ENCODE data around the gene ZDHHC22.

ZDHHC22 gene

DNA sequence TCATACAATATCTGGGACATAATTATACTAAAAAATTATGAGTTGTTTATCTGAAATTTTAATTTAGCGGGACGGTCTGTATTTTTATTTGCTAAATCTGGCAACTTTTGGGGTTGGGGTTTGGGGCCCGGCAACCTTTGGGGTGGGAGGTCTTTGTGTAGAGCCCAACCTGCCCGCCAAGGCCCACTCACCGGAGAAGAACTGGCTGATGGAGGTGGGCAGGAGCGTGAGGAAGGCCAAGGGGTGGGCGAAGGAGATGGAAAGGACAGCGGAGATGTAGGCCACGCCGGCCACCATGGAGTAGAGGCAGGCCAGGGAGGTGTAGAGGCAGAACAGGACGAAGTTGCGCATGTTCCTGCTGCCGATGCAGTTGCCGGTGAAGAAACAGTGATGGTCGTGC is 2.6 kb downstream of the ZDHHC22 start:
- Histone ChIP-seq H3K4me1 (ENCODE audit: control insufficient read depth, insufficient read depth, low read length) (peaks cover 6% of the 10 kb centered on the region), H3K9ac (ENCODE audit: low read length) (no peak overlapping the region), H3K4me3 (ENCODE audit: low read length) (no peak overlapping the region), H3K9me3 (ENCODE audit: control insufficient read depth, low read length) (no peaks in the 10 kb centered on the region), H3K27me3 (ENCODE audit: control insufficient read depth, insufficient read depth, low read length) (peaks cover 64% of the 10 kb centered on the region), H3K36me3 (ENCODE audit: control insufficient read depth, insufficient read depth, low read length) (no peaks in the 10 kb centered on the region)

- Histone ChIP-seq H3K9ac (ENCODE audit: low read length) (no peak overlapping the region), H3K27me3 (ENCODE audit: control insufficient read depth, insufficient read depth, low read length) (peaks cover 38% of the 10 kb centered on the region)
Measured at GRCh38 chr14:77133720-77134338, 7.8 kb downstream of the ZDHHC22 start.

DNA sequence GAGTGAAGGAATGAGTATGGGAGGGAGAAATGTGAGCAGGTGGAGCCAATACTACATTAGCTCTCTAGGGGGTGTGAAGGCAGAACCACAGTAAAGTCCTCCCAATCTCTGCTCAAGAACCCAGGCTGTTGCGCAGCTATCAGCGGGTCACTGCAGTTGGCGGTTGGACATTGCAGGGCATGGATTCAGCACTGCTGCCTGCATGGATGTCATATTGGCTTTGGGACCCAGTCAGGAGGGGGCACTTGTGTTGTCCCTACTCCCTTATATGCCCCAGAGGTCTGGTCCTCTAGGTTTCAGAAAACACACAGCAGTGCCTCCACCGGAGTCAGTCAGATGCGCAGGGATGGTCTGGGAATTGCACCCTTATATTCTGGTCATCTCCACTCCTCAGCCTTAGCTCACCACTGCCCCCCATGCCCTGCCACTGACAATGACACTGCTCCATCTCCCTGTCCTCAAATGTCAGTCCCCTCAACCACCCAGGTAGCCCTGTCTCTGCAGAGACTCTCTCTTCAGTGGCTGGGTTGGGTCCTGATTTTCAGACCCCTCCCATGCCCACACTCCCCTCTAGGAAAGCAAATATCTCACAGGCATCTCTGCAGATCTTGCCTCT is 9.6 kb downstream of the ZDHHC22 start:
- H3K4me1 ChIP-seq (ENCODE audit: control insufficient read depth, insufficient read depth, low read length): no peaks in the 10 kb centered on the region
- no peaks in the 10 kb centered on the region for H3K9me3 ChIP-seq (ENCODE audit: control insufficient read depth, low read length)
- H3K9ac ChIP-seq (ENCODE audit: low read length): no peak overlapping the region
- no peak overlapping the region for H3K4me3 ChIP-seq (ENCODE audit: low read length)
- H3K36me3 ChIP-seq (ENCODE audit: control insufficient read depth, insufficient read depth, low read length): no peaks in the 10 kb centered on the region
- H3K27me3 ChIP-seq (ENCODE audit: control insufficient read depth, insufficient read depth, low read length): peaks cover 31% of the 10 kb centered on the region

More at GRCh38 chr14:77133720-77134338, 7.8 kb downstream of the ZDHHC22 start:
- no peak overlapping the region for H3K4me3 ChIP-seq (ENCODE audit: low read length)
- H3K4me1 ChIP-seq (ENCODE audit: control insufficient read depth, insufficient read depth, low read length): no peaks in the 10 kb centered on the region
- no peaks in the 10 kb centered on the region for H3K9me3 ChIP-seq (ENCODE audit: control insufficient read depth, low read length)
- H3K36me3 ChIP-seq (ENCODE audit: control insufficient read depth, insufficient read depth, low read length): no peaks in the 10 kb centered on the region

GRCh38 chr14:77131206-77131605 is 10.4 kb downstream of the ZDHHC22 start:
- no peaks in the 10 kb centered on the region for H3K36me3 ChIP-seq (ENCODE audit: control insufficient read depth, insufficient read depth, low read length)
- no peaks in the 10 kb centered on the region for H3K4me1 ChIP-seq (ENCODE audit: control insufficient read depth, insufficient read depth, low read length)
- peaks cover 35% of the 10 kb centered on the region for H3K27me3 ChIP-seq (ENCODE audit: control insufficient read depth, insufficient read depth, low read length)
- H3K9ac ChIP-seq (ENCODE audit: low read length): no peak overlapping the region
- H3K4me3 ChIP-seq (ENCODE audit: low read length): no peak overlapping the region
- no peaks in the 10 kb centered on the region for H3K9me3 ChIP-seq (ENCODE audit: control insufficient read depth, low read length)

DNA sequence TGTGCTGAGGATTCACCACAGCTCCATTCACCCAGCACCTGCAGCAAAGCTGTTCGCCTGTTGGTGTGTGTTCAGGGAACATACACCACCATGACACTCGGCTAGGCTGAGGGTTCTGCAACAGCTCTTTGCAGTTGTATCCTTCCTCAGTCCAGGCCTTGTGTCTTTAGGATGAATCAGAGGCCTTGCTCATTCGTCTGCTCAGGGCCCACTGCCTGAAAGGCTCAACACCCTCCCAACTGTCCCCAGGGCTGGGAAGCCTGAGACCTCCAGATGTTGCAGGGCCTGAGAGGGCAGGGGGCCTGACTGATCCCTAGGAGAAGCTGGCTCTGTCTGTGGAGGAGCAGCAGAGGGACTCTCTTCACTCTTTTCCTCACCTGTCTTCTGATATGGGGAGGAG is 11.2 kb downstream of the ZDHHC22 start:
- H3K9ac ChIP-seq (ENCODE audit: low read length): no peak overlapping the region
- H3K36me3 ChIP-seq (ENCODE audit: control insufficient read depth, insufficient read depth, low read length): no peaks in the 10 kb centered on the region
- H3K27me3 ChIP-seq (ENCODE audit: control insufficient read depth, insufficient read depth, low read length): peaks cover 42% of the 10 kb centered on the region
- H3K4me3 ChIP-seq (ENCODE audit: low read length): no peak overlapping the region
- H3K9me3 ChIP-seq (ENCODE audit: control insufficient read depth, low read length): no peaks in the 10 kb centered on the region
- peaks cover 2% of the 10 kb centered on the region for H3K4me1 ChIP-seq (ENCODE audit: control insufficient read depth, insufficient read depth, low read length)

- Histone ChIP-seq H3K4me3 (ENCODE audit: low read length) (no peak overlapping the region), H3K27me3 (ENCODE audit: control insufficient read depth, insufficient read depth, low read length) (peaks cover 39% of the 10 kb centered on the region), H3K4me1 (ENCODE audit: control insufficient read depth, insufficient read depth, low read length) (peaks cover 17% of the 10 kb centered on the region), H3K9me3 (ENCODE audit: control insufficient read depth, low read length) (no peaks in the 10 kb centered on the region), H3K9ac (ENCODE audit: low read length) (no peak overlapping the region), H3K36me3 (ENCODE audit: control insufficient read depth, insufficient read depth, low read length) (no peaks in the 10 kb centered on the region)
Measured at GRCh38 chr14:77128414-77128891, 13.1 kb downstream of the ZDHHC22 start.

- Histone ChIP-seq H3K9me3 (ENCODE audit: control insufficient read depth, low read length) (no peaks in the 10 kb centered on the region), H3K4me3 (ENCODE audit: low read length) (no peak overlapping the region), H3K4me1 (ENCODE audit: control insufficient read depth, insufficient read depth, low read length) (peaks cover 34% of the 10 kb centered on the region), H3K36me3 (ENCODE audit: control insufficient read depth, insufficient read depth, low read length) (no peaks in the 10 kb centered on the region), H3K9ac (ENCODE audit: low read length) (no peak overlapping the region), H3K27me3 (ENCODE audit: control insufficient read depth, insufficient read depth, low read length) (peaks cover 31% of the 10 kb centered on the region)
Measured at GRCh38 chr14:77126461-77126990, 15.1 kb downstream of the ZDHHC22 start.

GRCh38 chr14:77125823-77126325 is 15.7 kb downstream of the ZDHHC22 start:
- Histone ChIP-seq H3K9ac (ENCODE audit: low read length) (no peak overlapping the region), H3K36me3 (ENCODE audit: control insufficient read depth, insufficient read depth, low read length) (no peaks in the 10 kb centered on the region), H3K4me3 (ENCODE audit: low read length) (no peak overlapping the region), H3K4me1 (ENCODE audit: control insufficient read depth, insufficient read depth, low read length) (peaks cover 41% of the 10 kb centered on the region), H3K9me3 (ENCODE audit: control insufficient read depth, low read length) (no peaks in the 10 kb centered on the region), H3K27me3 (ENCODE audit: control insufficient read depth, insufficient read depth, low read length) (peaks cover 31% of the 10 kb centered on the region)

GRCh38 chr14:77125281-77125801 is 16.2 kb downstream of the ZDHHC22 start:
- no peaks in the 10 kb centered on the region for H3K36me3 ChIP-seq (ENCODE audit: control insufficient read depth, insufficient read depth, low read length)
- H3K9me3 ChIP-seq (ENCODE audit: control insufficient read depth, low read length): no peaks in the 10 kb centered on the region
- no peak overlapping the region for H3K9ac ChIP-seq (ENCODE audit: low read length)
- peaks cover 44% of the 10 kb centered on the region for H3K4me1 ChIP-seq (ENCODE audit: control insufficient read depth, insufficient read depth, low read length)
- no peak overlapping the region for H3K4me3 ChIP-seq (ENCODE audit: low read length)
- peaks cover 31% of the 10 kb centered on the region for H3K27me3 ChIP-seq (ENCODE audit: control insufficient read depth, insufficient read depth, low read length)

DNA sequence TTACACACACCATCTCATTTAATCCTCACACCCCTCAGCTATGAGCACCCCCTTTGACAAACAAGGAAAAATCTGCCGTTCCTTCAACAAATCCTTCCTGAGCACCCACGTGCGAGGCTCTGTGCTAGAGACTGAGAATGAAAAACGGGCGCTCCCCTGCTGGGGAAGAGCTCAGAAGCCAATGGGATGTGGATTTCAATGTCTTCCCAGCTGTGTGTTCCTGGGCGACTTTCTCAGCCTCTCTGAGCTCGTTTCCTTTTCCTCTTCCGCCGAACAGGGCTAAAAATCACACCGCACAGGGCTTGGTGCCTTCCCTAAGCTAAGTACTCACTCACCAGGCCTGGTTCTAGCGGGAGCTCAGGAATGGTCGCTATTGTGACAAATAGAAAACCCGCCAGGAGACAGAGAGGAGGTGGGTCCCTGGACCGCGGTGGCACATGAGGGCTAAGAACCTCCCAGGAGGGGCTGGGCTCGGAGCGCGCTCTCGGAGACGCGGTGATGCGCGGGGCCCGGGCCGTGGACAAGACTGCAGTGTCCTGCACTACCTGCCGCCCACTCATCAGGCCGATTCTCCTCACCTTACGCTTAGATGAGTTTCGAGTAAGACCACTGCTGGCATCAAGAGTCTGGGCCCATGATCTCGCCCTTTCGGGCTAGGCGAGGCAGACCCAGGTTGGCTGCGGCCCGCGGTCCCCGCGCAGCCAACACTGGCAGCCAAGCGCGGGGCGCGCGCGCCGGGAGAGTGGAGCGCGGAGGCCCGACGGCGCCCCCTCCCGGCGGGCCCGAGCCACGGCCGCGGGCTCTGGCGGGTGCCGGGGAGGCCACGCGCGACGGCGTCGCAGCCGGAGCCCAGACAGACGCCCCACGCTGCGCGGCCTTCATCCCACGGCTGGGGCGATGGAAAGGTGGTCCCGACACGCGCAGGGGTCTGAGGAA is 17.0 kb downstream of the ZDHHC22 start:
- no peaks in the 10 kb centered on the region for H3K36me3 ChIP-seq (ENCODE audit: control insufficient read depth, insufficient read depth, low read length)
- peaks cover 44% of the 10 kb centered on the region for H3K4me1 ChIP-seq (ENCODE audit: control insufficient read depth, insufficient read depth, low read length)
- H3K4me3 ChIP-seq (ENCODE audit: low read length): peak overlapping the region; percentile 35
- peak overlapping the region; percentile 51 for H3K9ac ChIP-seq (ENCODE audit: low read length)
- peaks cover 31% of the 10 kb centered on the region for H3K27me3 ChIP-seq (ENCODE audit: control insufficient read depth, insufficient read depth, low read length)
- H3K9me3 ChIP-seq (ENCODE audit: control insufficient read depth, low read length): no peaks in the 10 kb centered on the region

DNA sequence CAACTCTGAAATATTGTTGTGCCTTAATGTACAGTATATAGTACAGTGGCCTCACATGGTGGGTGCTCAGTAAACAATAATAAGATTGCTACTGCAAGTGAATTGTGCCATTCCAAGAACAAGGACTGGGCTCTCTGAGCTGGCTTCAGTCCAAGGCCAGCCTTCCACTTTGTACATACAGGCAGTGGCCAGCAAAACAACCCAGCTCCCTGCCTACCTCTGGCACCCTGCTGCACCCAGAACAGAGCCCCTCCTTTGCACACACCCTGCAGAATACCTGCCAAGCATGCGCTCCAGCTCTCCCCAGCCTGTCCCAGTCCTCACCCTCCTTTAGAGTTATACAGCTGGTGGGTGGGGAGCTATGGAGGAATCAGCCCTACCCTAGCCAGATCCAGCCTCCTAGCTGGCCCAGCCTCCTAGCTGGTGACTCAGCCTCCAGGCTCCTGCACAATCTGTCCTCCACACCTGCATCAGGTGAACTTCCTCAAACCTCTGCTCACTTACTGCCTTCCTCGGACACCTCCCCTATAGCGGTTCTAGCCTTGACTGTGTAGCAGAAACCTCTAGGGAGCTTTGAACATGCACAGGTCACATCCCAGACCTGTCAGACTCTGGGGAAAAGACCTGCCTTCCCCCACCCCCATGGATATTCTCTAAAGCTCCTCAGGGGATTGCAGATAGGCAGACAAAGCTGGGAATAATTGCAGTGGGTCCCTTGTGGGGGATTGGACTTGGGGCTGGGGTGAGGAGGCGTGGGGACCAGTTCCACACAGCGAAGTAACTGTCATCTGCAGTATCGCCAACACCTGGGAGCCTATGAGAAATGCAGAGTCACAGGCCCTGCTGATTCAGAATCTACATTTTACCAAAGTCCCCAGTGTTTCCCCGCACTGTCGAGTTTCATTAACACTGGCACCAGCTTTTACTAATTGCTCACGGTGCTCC is 17.9 kb downstream of the ZDHHC22 start:
- Histone ChIP-seq H3K9ac (ENCODE audit: low read length) (no peak overlapping the region), H3K4me1 (ENCODE audit: control insufficient read depth, insufficient read depth, low read length) (peaks cover 44% of the 10 kb centered on the region), H3K9me3 (ENCODE audit: control insufficient read depth, low read length) (no peaks in the 10 kb centered on the region), H3K27me3 (ENCODE audit: control insufficient read depth, insufficient read depth, low read length) (peaks cover 31% of the 10 kb centered on the region), H3K36me3 (ENCODE audit: control insufficient read depth, insufficient read depth, low read length) (no peaks in the 10 kb centered on the region), H3K4me3 (ENCODE audit: low read length) (peak overlapping the region; percentile 35)

Measured in mucosa of stomach (tissue), 1 donor.